ENCODE measurements around the gene UBE2U. TPM values are rescaled to one million over a fixed set of nuclear protein-coding genes. Genes with fewer than 3 reads are reported as not detected.

UBE2U gene
- total RNA-seq, 1 experiment from 2014 or later = not detected

- Mint-ChIP-seq H3K27me3 (ENCODE audit: unreplicated experiment) (no peaks in the 10 kb centered on the region), H3K9me3 (ENCODE audit: low read depth, unreplicated experiment) (peaks cover 11% of the 10 kb centered on the region), H3K27ac (ENCODE audit: unreplicated experiment) (no peak overlapping the region), H3K4me3 (ENCODE audit: low read depth, unreplicated experiment) (no peak overlapping the region), H3K4me1 (ENCODE audit: low read depth, unreplicated experiment) (peaks cover 11% of the 10 kb centered on the region), H3K36me3 (ENCODE audit: insufficient read depth, unreplicated experiment) (no peaks in the 10 kb centered on the region)
- DNase-seq = no peak
- CTCF ChIA-PET = no interaction called here
- intact Hi-C loops (cut with micrococcal nuclease; ENCODE audit: unreplicated experiment) = no loop called here
- no peak for TF ChIP-seq CTCF (IDR thresholded peaks at IDR 0.05; ENCODE audit: unreplicated experiment)
- no TSS peak for BruUV-seq (replicated peaks)
These were observed 27.7 kb downstream of the UBE2U start for GRCh38 chr1:64231153-64231552.

- Mint-ChIP-seq H3K27ac (ENCODE audit: unreplicated experiment) (no peak overlapping the region), H3K9me3 (ENCODE audit: low read depth, unreplicated experiment) (peaks cover 11% of the 10 kb centered on the region), H3K27me3 (ENCODE audit: unreplicated experiment) (no peaks in the 10 kb centered on the region), H3K36me3 (ENCODE audit: insufficient read depth, unreplicated experiment) (no peaks in the 10 kb centered on the region), H3K4me3 (ENCODE audit: low read depth, unreplicated experiment) (no peak overlapping the region), H3K4me1 (ENCODE audit: low read depth, unreplicated experiment) (peaks cover 11% of the 10 kb centered on the region)
- TF ChIP-seq CTCF (IDR thresholded peaks at IDR 0.05; ENCODE audit: unreplicated experiment) = no peak
- no TSS peak for BruUV-seq (replicated peaks)
- no peak for DNase-seq
- CTCF ChIA-PET = no interaction called here
- intact Hi-C loops (cut with micrococcal nuclease; ENCODE audit: unreplicated experiment) = no loop called here
These were observed 28.2 kb downstream of the UBE2U start for GRCh38 chr1:64231654-64232053.

GRCh38 chr1:64234714-64235113, 31.3 kb downstream of the UBE2U start:
- Mint-ChIP-seq H3K4me3 (ENCODE audit: low read depth, unreplicated experiment) (no peak overlapping the region), H3K4me1 (ENCODE audit: low read depth, unreplicated experiment) (peaks cover 11% of the 10 kb centered on the region), H3K27me3 (ENCODE audit: unreplicated experiment) (no peaks in the 10 kb centered on the region), H3K36me3 (ENCODE audit: insufficient read depth, unreplicated experiment) (no peaks in the 10 kb centered on the region), H3K9me3 (ENCODE audit: low read depth, unreplicated experiment) (peaks cover 9% of the 10 kb centered on the region), H3K27ac (ENCODE audit: unreplicated experiment) (no peak overlapping the region)
- intact Hi-C loops (cut with micrococcal nuclease; ENCODE audit: unreplicated experiment) = no loop called here
- no peak for TF ChIP-seq CTCF (IDR thresholded peaks at IDR 0.05; ENCODE audit: unreplicated experiment)
- CTCF ChIA-PET = no interaction called here
- BruUV-seq (replicated peaks) = no TSS peak
- DNase-seq = no peak

- DNase-seq = no peak
- Mint-ChIP-seq H3K36me3 (ENCODE audit: insufficient read depth, unreplicated experiment) (no peaks in the 10 kb centered on the region), H3K4me3 (ENCODE audit: low read depth, unreplicated experiment) (no peak overlapping the region), H3K4me1 (ENCODE audit: low read depth, unreplicated experiment) (peaks cover 6% of the 10 kb centered on the region), H3K27me3 (ENCODE audit: unreplicated experiment) (no peaks in the 10 kb centered on the region), H3K9me3 (ENCODE audit: low read depth, unreplicated experiment) (peaks cover 7% of the 10 kb centered on the region), H3K27ac (ENCODE audit: unreplicated experiment) (no peak overlapping the region)
- TF ChIP-seq CTCF (IDR thresholded peaks at IDR 0.05; ENCODE audit: unreplicated experiment) = no peak
- CTCF ChIA-PET = no interaction called here
- intact Hi-C loops (cut with micrococcal nuclease; ENCODE audit: unreplicated experiment) = no loop called here
- no TSS peak for BruUV-seq (replicated peaks)
These were observed 31.8 kb downstream of the UBE2U start for GRCh38 chr1:64235181-64235580.

- Mint-ChIP-seq H3K4me3 (ENCODE audit: low read depth, unreplicated experiment) (no peak overlapping the region), H3K9me3 (ENCODE audit: low read depth, unreplicated experiment) (peaks cover 2% of the 10 kb centered on the region), H3K27ac (ENCODE audit: unreplicated experiment) (no peak overlapping the region), H3K27me3 (ENCODE audit: unreplicated experiment) (no peaks in the 10 kb centered on the region), H3K36me3 (ENCODE audit: insufficient read depth, unreplicated experiment) (no peaks in the 10 kb centered on the region), H3K4me1 (ENCODE audit: low read depth, unreplicated experiment) (no peaks in the 10 kb centered on the region)
- TF ChIP-seq CTCF (IDR thresholded peaks at IDR 0.05; ENCODE audit: unreplicated experiment) = no peak
- no TSS peak for BruUV-seq (replicated peaks)
- CTCF ChIA-PET = no interaction called here
- intact Hi-C loops (cut with micrococcal nuclease; ENCODE audit: unreplicated experiment) = no loop called here
- no peak for DNase-seq
These were observed 32.5 kb downstream of the UBE2U start for GRCh38 chr1:64235910-64236309.

Data from Calu3 (cell line).